HG03520 (cell line): Measurements from ENCODE around the gene SREK1IP1.
"Not testable (repeated sequence)": the region's sequence is repeated elsewhere in the genome, so short reads cannot be mapped to it uniquely, and the experiment has no call there.

Experiments
- ATAC-seq: cut with Tn5 transposase; IDR thresholded peaks from one replicate; pipeline ENCODE4 v1.9.1; 2021; ENCODE audit warnings: mild to moderate bottlenecking, moderate library complexity; ENCODE audit not compliant: unreplicated experiment

The SREK1IP1 gene

DNA sequence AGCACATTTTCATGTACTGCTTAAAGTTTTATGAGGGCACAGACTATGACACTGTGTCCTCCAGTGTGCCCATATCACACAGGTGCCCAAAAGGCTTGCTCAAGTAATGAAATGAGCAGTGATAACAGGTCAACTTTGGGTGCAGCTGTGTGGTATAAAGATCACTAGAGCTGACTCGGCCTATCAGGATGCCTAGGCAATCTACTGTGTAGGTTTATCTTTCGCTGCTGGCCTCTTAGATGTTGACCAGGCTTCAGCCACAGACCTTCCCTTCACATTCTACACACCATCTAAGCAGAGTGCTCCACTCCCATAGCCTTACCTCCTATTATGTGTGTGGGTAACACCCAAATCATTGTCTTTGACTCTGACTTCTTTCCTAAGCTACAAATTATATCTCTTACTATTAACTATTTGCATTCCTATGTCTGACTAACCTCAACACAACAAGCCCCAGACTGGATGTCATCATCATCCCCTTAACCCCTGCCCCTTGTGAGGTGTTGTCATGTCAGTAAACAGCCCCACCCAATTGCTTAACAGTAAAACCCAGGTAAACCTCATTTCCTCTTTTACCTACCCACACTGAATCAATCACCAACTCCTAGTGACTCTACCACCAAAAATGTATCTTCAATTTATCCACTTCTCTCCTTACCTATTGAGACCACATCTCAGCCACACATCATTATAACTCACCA lies 2.5 kb downstream of the SREK1IP1 start:
- ATAC-seq: no peak

DNA sequence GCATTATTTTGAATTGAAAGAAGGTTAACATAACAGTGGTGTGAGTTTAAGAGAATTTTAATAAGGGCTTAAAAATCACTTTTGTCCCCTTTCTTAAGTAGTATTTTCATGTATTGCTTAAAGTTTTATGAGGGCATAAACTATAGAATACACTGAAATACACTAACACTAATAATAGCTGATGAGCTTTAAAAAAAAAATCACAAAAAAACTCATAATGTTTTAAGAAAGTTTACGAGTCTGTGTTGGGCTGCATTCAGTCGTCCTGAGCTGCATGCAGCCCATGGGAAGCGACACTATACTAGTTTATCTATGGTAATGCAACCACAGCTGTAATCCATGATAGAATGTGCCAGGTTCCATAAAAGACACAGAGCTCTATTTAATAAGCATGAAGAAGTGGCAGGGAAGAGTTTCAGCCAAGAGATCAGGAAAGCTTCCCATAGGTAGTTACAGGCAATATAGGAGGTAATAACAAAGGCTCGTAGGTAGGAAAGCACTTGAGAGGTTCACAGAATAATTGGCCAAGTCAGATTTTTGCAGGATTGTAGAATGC lies 4.5 kb downstream of the SREK1IP1 start:
- no peak for ATAC-seq

DNA sequence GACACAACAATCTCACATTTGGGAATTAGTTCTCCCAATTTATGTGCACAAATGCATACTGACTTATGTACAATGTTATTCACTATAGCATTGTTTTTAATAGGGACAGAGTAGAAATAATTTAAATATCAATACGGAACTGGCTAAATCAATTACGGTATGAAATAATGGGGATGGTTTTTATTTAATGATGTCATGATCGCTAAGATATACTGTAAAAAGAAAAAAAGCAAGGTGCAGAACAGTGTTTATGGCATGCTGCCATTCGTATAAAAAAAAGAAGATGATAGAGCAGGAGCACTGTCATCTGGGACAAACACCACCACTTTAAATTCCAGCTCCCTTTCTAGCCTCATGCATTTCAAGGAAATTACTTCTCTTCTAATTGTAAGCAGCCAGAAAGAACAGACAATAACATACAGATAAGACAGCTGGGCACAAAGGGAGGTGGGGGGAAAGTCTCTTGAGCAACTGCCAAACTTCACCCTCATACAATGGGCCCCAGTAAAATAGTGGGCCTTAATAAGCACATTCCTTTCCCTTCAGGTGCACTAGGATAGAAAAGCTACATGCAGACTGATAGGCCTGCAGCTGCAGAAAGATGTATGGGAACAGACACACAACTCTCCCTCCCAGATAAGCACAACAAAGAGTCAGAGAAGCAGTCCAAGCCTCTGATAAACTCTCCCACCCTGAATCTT lies 8.4 kb downstream of the SREK1IP1 start:
- ATAC-seq: no peak

DNA sequence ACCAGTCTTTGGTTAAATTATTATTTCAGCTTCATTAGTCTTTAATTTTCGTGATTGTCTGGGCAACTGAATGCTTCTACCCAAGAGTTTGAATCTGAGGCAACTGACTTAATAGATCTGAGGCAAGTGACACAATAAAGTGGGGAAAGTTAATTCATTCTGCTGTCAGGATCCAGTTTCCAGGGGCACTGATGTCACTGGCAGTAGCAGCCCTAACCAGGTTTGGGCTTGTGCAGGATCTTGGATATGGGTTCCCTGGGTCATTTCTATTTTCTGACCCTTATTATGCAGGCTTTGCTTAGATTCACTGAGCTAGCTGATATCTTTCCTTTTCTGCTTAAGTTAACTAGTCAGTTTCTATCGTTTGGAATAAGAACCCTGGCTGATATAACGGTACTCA lies 9.6 kb downstream of the SREK1IP1 start:
- no peak for ATAC-seq

DNA sequence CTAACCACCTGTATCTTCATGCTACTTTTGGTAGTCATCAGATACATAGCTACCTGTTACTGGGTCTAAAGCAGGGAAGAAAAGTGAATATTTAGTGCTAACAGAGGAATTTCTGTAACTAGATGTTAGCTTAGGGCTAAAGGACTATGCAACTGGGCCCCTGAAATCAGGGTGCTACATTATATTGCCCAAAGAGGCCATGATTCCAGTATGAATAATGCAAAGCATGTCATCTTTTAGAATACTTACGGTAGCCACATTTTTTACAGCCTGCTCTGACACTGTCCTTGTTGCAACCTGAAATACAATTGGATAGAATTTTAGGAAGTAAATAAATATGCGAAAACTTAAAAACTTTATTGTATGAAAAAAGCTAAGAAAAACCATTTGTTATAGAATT lies 14.4 kb downstream of the SREK1IP1 start:
- ATAC-seq: no peak

DNA sequence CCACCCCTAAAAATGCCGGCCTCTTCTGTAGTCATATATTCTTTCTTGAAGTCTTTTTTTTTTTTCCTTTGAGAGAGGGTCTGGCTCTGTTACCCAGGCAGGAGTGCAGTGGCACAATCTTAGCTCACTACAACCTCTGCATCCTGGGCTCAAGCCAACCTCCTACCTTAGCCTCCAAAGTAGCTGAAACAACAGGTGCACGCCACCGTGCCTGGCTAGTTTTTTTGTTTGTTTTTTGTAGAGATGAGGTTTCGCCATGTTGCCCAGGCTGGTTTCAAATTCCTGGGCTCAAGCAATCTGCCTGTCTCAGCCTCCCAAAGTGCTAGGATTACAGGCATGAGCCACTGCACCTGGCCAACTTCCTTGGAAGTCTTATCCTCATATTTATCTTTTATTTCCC lies 19.1 kb downstream of the SREK1IP1 start:
- no peak for ATAC-seq

DNA sequence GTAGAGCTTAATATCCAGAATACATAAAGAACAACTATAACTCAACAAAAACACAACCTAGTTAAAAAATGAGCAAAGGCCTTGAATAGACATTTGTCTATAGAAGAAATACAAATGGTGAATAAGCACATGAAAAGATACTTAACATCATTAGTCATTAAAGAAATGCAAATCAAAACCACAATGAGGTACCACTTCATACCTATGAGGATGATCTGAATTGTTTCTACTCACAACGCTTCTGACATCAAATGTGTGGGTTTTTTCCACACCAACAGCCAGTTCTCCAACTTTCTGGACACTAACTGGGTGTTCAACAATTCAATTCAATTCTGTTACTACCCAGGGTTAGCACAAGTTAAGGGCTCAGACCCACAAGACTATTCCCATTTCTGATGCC lies 22.0 kb downstream of the SREK1IP1 start:
- no peak for ATAC-seq

DNA sequence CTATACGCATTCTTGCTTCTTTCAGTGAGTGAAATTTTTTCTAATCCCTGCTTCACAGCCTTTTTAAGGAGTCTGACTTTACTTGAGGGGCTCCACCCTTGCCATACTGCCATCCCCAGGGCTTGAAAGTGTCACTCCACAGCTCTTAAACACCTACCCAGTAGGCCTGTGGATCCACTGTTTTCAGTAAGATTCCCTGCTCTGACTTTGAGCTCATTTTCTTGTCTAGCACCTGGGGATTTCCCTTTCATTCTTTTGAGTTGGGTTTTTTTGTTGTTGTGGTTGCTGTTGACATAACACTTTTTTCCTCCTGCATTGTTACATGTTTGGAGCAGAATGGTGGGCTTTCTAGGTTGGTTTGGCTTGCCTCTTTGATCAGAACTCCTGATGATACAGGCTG lies 23.6 kb downstream of the SREK1IP1 start:
- no peak for ATAC-seq

DNA sequence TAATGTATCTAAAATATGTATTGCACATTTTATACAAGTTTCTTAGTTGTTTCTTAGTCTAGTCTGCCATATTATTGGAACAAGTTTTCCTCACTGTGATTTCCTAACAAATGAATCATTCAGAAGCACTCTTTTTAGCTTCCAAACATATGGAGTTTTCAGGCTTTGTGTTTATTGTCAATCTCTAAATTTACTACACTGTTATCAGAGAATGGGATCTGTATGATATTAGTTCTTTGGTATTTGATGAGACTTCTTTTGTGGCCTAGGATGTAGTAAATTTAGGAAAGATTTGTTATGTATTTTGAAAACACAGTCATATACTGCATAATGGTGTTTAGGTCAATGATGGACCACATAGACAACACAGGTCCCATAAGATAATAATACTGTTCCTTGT lies 25.7 kb downstream of the SREK1IP1 start:
- ATAC-seq: no peak

DNA sequence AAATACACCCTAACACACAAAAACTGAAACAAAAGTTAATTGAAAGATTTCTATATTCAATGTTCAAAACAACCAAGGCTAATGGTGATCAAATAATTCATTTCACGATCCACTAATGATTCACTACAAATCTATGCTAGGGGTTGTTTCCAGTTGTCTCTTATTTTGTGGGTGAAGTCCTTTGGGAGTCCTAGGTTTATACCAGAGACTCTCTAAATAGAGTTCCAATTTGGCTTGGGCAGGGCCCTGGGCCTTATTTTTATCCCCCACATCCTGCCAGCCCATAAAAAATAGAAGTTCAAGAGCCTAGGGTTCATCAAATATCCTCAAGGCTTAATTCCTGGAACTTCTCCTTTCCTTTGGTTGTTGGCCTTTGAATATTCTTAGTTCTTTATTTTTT lies 26.1 kb downstream of the SREK1IP1 start:
- no peak for ATAC-seq

DNA sequence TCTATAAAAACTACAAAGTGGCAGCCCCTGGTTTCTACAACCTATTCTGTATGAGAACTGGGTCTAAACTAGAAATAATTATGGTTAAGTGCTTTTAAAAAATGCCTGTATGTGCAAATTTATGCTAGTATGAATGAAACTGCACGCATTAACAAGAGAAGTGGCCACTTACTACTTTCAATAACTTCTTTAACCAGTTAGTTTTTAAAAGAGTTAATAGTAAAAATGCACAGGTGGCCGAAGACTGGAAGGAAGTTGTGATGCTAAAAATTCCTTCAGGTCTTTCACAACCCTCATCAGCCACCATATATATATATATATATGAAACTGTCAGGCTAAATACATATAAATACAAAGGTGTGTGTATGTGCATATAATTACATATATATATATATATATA lies 41.3 kb downstream of the SREK1IP1 start:
- no peak for ATAC-seq

DNA sequence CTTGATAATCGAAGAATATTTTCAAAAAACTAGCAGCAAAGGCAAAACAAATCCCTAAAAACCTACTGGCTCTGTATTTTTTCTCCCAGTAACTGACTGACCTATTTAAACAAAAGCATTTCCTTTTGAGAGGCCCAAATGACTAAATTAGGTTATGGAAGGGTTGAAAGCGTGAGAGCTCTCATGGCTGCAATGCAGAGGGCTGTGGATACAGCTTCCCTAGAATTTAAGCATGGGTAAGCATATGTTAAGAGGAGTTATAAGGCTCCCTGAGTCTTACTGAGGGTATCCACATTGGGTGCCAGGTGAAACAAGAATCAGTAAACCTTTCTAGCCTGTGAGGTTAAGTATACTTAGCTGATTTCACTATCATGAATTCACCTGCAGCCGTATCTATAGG lies 45.9 kb downstream of the SREK1IP1 start:
- ATAC-seq: no peak

DNA sequence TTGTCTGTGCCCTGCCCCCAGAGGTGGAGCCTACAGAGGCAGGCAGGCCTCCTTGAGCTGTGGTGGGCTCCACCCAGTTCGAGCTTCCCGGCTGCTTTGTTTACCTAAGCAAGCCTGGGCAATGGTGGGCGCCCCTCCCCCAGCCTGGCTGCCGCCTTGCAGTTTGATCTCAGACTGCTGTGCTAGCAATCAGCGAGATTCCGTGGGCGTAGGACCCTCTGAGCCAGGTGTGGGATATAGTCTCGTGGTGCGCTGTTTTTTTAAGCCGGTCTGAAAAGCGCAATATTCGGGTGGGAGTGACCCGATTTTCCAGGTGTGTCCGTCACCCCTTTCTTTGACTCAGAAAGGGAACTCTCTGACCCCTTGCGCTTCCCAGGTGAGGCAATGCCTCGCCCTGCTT lies 54.0 kb downstream of the SREK1IP1 start:
- not testable (repeated sequence) for ATAC-seq

DNA sequence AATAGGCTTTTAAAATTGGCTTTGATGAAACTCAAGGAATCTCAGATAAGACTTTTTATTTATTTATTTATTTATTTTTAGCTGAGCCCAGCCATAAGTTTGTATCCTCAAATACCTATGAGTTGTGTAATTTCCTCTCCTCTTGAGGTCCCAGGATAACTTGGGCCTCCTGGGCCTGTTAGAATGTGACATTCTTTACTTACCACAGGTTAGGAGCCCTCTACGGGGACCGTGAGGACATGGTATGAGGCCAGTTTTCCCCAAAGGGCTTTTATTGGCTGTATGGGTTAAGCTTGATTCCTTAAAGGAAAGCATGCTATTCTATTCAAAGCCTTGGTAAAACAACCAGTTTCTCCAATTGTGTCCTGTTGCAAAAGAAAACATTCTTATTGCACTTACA lies 61.3 kb downstream of the SREK1IP1 start:
- no peak for ATAC-seq

DNA sequence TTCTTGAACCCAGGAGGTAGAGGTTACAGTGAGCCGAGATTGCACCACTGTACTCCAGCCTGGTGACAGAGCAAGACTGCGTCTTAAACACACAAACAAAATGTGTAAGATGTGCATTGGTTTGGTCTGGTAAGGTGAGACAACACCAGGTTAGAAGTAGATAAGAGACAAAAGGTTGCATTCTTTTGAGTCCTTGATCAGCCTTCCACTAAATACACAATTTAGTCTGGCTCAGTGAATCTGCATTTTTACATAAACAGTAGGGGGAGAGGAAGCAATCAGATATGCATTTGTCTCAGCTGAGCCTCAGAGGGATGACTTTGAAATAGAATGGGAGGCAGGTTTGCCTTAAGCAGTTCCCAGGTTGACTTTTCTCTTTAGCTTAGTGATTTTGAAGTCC lies 62.4 kb downstream of the SREK1IP1 start:
- ATAC-seq: not testable (repeated sequence)

DNA sequence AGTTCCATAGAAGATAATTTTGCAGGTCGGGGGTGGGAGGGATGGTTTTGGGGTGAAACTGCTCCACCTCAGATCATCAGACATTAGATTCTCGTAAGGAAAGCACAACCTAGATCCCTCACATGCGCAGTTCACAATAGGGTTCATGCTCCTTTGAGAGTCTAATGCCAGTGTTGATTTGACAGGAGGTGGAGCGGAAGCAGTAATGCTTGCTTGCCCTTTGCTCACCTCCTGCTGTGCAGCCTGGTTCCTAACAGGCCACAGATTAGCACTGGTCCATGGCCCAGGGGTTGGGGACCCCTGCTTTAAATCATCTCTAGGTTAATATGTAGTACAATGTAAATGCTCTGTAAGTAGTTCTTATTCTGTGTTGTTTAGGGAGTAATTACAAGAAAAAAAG lies 67.7 kb downstream of the SREK1IP1 start:
- no peak for ATAC-seq

DNA sequence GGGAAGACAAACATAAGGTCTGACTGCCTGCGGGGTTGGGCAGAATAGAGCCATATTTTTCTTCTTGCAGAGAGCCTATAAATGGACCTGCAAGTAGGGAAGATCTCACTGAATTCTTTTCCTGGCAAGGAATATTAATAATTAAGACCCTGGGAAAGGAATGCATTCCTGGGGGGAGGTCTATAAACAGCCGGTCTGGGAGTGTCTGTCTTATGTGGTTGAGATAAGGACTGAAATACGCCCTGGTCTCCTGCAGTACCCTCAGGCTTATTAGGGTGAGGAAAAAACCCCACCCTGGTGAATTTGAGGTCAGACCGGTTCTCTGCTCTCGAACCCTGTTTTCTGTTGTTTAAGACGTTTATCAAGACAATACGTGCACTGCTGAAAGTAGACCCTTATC lies 72.1 kb downstream of the SREK1IP1 start:
- ATAC-seq: not testable (repeated sequence)

DNA sequence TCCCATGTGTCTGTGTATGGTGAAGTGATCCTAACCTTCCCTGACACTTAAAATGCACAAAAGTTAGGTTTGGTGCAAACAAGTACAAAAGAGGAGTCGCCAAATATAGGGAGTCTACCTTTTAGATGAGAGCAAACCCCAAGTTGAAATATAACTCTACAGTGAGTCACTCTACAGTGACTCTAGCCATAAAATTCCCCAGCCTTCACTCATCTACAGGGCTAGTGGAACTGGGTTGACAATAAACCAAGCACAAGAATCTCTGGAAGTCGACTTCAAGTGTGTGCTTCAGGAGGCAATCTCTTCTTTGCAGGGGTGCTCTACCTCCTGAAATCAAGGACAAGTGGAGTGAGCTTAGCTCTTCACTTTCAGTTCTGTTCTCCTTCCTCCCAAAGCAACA lies 74.9 kb downstream of the SREK1IP1 start:
- ATAC-seq: no peak

DNA sequence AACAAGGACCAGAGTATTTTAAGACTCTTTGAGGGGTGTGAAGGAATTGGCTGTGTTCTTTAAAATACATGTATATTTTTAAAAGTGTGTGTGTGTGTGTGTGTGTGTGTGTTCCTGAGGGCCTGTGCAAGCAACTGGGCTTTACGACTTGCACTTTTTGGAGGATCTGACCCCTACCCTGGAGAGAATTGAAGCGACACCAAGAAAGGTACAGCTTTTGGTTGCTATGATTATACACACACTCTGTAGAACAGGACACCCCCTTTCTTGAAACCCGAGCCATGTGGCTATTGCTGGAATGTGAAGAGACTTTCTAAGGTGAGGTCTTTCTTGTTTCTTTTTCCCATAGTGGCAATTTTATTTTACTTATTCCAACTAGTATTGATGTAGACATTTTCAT lies 77.2 kb downstream of the SREK1IP1 start:
- no peak for ATAC-seq

DNA sequence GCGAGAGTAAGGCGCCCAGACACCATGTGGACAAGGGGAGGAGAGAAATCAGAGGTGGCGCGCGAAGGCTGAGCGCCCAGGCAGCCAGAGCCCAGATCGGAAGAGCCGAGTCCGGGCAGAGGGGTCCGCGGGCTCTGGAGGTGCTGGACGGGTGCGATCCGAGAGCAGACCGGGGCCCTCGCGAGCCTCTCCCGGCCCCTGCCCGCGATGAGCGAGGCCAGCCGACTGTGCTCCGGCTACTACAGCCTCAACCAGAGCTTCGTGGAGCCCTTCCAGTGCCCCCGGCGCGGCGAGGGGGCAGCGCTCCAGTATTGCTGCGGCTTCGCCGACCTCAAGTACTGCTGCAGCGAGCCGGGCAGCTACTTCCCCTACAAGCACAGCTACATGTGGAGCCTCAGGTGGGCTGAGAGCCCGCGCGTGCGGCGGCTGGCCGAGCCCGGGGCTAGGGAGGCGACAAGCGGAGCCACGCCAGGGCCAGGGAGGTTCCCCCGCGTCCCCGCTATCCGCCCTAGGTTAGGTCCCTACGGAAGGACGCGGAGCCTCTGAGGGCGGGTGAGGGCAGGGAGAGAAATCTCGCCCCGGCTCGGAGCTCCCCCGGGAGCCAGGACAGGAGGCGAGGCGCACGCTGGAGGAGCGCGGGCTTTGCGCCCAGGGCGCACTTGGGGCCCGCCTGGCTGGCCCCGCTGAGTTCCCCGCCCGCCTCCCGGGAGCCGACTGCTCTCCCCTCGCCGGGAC lies 77.9 kb downstream of the SREK1IP1 start, which contains the start of gene SHISAL2B:
TSS of gene SHISAL2B (plus strand) at position 87 of the 735 bp plus-strand sequence. CDS start at position 208, 121 bp downstream.
- ATAC-seq: peak; percentile 52

DNA sequence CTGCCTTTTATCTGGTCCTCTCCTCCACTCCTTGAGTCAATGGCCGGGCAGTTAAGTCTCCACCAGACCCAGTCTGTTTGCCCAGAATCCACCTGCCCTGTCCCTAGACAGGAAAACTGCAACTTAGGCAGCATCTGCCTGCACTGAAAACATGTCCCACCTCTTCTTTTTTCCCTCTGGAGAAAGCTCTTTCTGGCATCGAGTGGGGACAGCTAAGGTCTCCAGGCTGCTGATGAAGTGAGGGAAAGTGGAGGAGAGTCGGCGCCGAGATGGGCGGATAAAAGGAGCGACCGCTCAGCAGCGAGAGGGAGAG lies 78.4 kb downstream of the SREK1IP1 start:
- no peak for ATAC-seq

DNA sequence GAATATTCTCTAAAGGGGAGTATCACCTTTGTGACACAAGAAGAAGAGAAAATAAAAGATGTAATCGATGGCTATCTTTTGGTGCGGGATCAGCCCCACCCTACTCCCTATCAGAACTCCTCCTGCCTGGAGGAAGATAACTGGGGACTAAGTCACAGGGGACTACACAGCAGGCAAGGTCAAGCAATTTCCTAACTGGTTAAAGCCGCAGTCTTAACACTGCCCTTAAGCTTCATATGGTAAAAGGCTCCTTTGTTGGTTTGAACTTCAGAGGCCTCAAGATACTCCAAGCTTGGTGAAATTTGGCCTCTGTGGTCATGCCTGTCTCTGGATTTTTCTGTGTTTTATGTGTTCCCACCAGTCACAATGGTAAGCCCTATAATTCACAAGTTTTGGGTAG lies 79.5 kb downstream of the SREK1IP1 start:
- no peak for ATAC-seq
